Cerebellar cortex (tissue), 1 donor: ENCODE data around the gene CACNA1I.

Source experiments
- DNase-seq: peaks from one replicate; pipeline ENCODE4 v3.0.0-alpha.2; 2015; ENCODE audit warnings: low spot score

CACNA1I gene

GRCh38 chr22:39669432-39669831 is 98.9 kb downstream of the CACNA1I start:
- no peak for DNase-seq

- DNase-seq = no peak
These were observed 101.4 kb downstream of the CACNA1I start for GRCh38 chr22:39671936-39672335.

GRCh38 chr22:39674536-39674935 is 104.0 kb downstream of the CACNA1I start:
- no peak for DNase-seq

GRCh38 chr22:39675947-39676346 is 105.4 kb downstream of the CACNA1I start:
- DNase-seq = no peak

GRCh38 chr22:39677967-39678366 is 107.4 kb downstream of the CACNA1I start:
- no peak for DNase-seq

- DNase-seq = no peak
These were observed 108.4 kb downstream of the CACNA1I start for GRCh38 chr22:39678862-39679490.

GRCh38 chr22:39679652-39680051 is 109.1 kb downstream of the CACNA1I start:
- no peak for DNase-seq

- DNase-seq = no peak
These were observed 109.9 kb downstream of the CACNA1I start for GRCh38 chr22:39680486-39680885.

GRCh38 chr22:39681038-39681861 is 110.7 kb downstream of the CACNA1I start:
- no peak for DNase-seq

GRCh38 chr22:39682994-39683393 is 112.4 kb downstream of the CACNA1I start:
- DNase-seq = no peak

GRCh38 chr22:39683639-39684038 is 113.1 kb downstream of the CACNA1I start:
- no peak for DNase-seq

- DNase-seq = no peak
These were observed 114.2 kb downstream of the CACNA1I start for GRCh38 chr22:39684702-39685281.

GRCh38 chr22:39685336-39686177 is 115.0 kb downstream of the CACNA1I start:
- no peak for DNase-seq

GRCh38 chr22:39686178-39686620 is 115.6 kb downstream of the CACNA1I start:
- DNase-seq = no peak

GRCh38 chr22:39686776-39687525 is 116.4 kb downstream of the CACNA1I start:
- DNase-seq = no peak

GRCh38 chr22:39688186-39688785 is 117.7 kb downstream of the CACNA1I start:
- no peak for DNase-seq

- DNase-seq = peak; percentile 27
These were observed 118.9 kb downstream of the CACNA1I start for GRCh38 chr22:39689421-39689820.

GRCh38 chr22:39690881-39691605 is 120.5 kb downstream of the CACNA1I start:
- DNase-seq = peak; percentile 59

- DNase-seq = no peak
These were observed 123.5 kb downstream of the CACNA1I start for GRCh38 chr22:39693943-39694500.
